SJSA1 (cell line): Measurements from ENCODE around the gene PARD3B. TPM values are rescaled to one million over a fixed set of nuclear protein-coding genes. Genes with fewer than 3 reads are reported as not detected.

Source experiments
- DNase-seq, 2 experiments: peaks; one replicate each; pipeline ENCODE4 v3.0.0-alpha.2; 2015 to 2020; ENCODE audit warnings: low spot score in 2 of 2, low read depth in 1 of 2
- H3K27ac ChIP-seq: fragments of 250-450 bp; sonication (Bioruptor Pico); 2 replicates; pipeline ENCODE4 v1.5.1; 2020; ENCODE audit warnings: mild to moderate bottlenecking, moderate library complexity
- H3K27me3 ChIP-seq: fragments of 250-450 bp; sonication (Bioruptor Pico); replicated peaks from 2 replicates; pipeline ENCODE4 v1.5.1; 2020; ENCODE audit warnings: mild to moderate bottlenecking, moderate library complexity
- H3K36me3 ChIP-seq: fragments of 250-450 bp; sonication (Bioruptor Pico); 2 replicates; pipeline ENCODE4 v1.5.1; 2020; ENCODE audit warnings: mild to moderate bottlenecking
- H3K4me1 ChIP-seq: fragments of 250-450 bp; sonication (Bioruptor Pico); replicated peaks from 2 replicates; pipeline ENCODE4 v1.6.1; 2021; ENCODE audit warnings: mild to moderate bottlenecking
- H3K4me3 ChIP-seq: fragments of 250-450 bp; sonication (Bioruptor Pico); 2 replicates; pipeline ENCODE4 v1.5.1; 2020; ENCODE audit warnings: mild to moderate bottlenecking
- H3K9me3 ChIP-seq: fragments of 250-450 bp; sonication (Bioruptor Pico); replicated peaks from 2 replicates; pipeline ENCODE4 v1.5.1; 2020; ENCODE audit warnings: mild to moderate bottlenecking
- total RNA-seq: library from RNA; depleted of rRNA; stranded (reverse); fragments of >200 nt; shearing (Covaris generic); gene quantifications from 2 replicates; pipeline ENCODE4 v1.2.3, GENCODE V29; 2014

PARD3B gene
- total RNA-seq, 1 experiment from 2014 or later = 10.6 TPM

- Histone ChIP-seq H3K27me3 (no peaks in the 10 kb centered on the region), H3K4me3 (no peak overlapping the region), H3K9me3 (no peaks in the 10 kb centered on the region), H3K27ac (no peak overlapping the region), H3K4me1 (peaks cover 6% of the 10 kb centered on the region; the same call in 1 of the 2 replicates), H3K36me3 (no peaks in the 10 kb centered on the region)
- DNase-seq = no peak
Measured at GRCh38 chr2:205323929-205324328, 778.7 kb downstream of the PARD3B start.

DNA sequence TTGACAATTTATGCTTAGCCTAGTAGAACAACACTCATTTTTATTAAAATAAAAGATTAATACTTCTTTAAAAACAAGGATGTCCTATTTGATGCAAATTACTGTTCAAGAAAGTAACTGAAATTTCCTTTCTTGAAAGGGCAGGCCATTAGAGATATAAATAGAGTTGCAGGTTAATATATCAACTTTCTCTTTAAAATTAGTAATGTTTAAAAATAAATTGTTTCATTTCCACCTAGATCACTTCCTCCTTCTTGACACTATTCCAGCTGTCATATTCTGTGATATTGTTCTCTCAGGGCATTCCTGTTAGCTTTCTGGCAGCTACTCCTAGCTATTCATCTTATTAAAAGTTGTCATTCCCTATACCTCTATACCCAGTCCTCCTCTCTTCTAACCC is 779.1 kb downstream of the PARD3B start:
- no peaks in the 10 kb centered on the region for H3K27me3 ChIP-seq
- H3K27ac ChIP-seq = no peak overlapping the region
- H3K4me3 ChIP-seq = no peak overlapping the region
- no peaks in the 10 kb centered on the region for H3K9me3 ChIP-seq
- peaks cover 6% of the 10 kb centered on the region; the same call in 1 of the 2 replicates for H3K4me1 ChIP-seq
- no peak for DNase-seq
- H3K36me3 ChIP-seq = no peaks in the 10 kb centered on the region

- Histone ChIP-seq H3K27me3 (no peaks in the 10 kb centered on the region), H3K36me3 (no peaks in the 10 kb centered on the region), H3K4me1 (peaks cover 8% of the 10 kb centered on the region), H3K4me3 (no peak overlapping the region), H3K9me3 (no peaks in the 10 kb centered on the region), H3K27ac (no peak overlapping the region)
- peak in 1 of 2 experiments; percentile 11 for DNase-seq
Measured at GRCh38 chr2:205333351-205333750, 788.1 kb downstream of the PARD3B start.

- Histone ChIP-seq H3K27me3 (no peaks in the 10 kb centered on the region), H3K4me1 (peaks cover 8% of the 10 kb centered on the region), H3K9me3 (no peaks in the 10 kb centered on the region), H3K36me3 (no peaks in the 10 kb centered on the region), H3K27ac (no peak overlapping the region), H3K4me3 (no peak overlapping the region)
- DNase-seq = no peak
Measured at GRCh38 chr2:205337274-205337673, 792.0 kb downstream of the PARD3B start.

DNA sequence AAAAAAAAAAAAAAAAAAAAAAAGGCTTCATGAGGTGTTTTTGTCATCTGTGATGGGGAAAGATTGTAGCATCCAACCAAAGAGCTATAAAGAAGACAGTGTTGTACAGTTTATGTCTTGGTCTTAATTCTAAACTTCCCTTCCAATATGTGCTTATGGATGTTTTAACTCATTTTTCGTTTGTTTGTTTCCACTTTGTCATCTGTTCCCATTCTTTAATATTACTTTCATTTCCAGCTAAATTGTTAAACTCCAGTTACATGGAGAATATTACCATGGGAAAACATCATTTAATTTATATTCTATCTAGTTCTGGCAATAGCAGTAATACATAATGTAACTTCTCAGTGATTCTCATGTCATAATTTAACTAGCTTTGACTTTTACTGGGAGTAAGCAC is 792.9 kb downstream of the PARD3B start:
- H3K4me3 ChIP-seq = no peak overlapping the region
- no peak for DNase-seq
- no peak overlapping the region for H3K27ac ChIP-seq
- H3K9me3 ChIP-seq = no peaks in the 10 kb centered on the region
- peaks cover 8% of the 10 kb centered on the region for H3K4me1 ChIP-seq
- H3K36me3 ChIP-seq = no peaks in the 10 kb centered on the region
- no peaks in the 10 kb centered on the region for H3K27me3 ChIP-seq

GRCh38 chr2:205343103-205343502 is 797.8 kb downstream of the PARD3B start:
- H3K27ac ChIP-seq = no peak overlapping the region
- no peak for DNase-seq
- H3K27me3 ChIP-seq = no peaks in the 10 kb centered on the region
- no peaks in the 10 kb centered on the region for H3K9me3 ChIP-seq
- H3K4me3 ChIP-seq = no peak overlapping the region
- H3K4me1 ChIP-seq = peaks cover 9% of the 10 kb centered on the region
- H3K36me3 ChIP-seq = no peaks in the 10 kb centered on the region

- no peaks in the 10 kb centered on the region for H3K27me3 ChIP-seq
- DNase-seq = peak in 1 of 2 experiments; percentile 38
- peaks cover 9% of the 10 kb centered on the region for H3K4me1 ChIP-seq
- no peaks in the 10 kb centered on the region for H3K9me3 ChIP-seq
- H3K36me3 ChIP-seq = no peaks in the 10 kb centered on the region
- no peak overlapping the region for H3K4me3 ChIP-seq
- no peak overlapping the region for H3K27ac ChIP-seq
Measured at GRCh38 chr2:205346649-205347048, 801.4 kb downstream of the PARD3B start.

GRCh38 chr2:205347899-205348298 is 802.6 kb downstream of the PARD3B start:
- no peak for DNase-seq
- no peaks in the 10 kb centered on the region for H3K9me3 ChIP-seq
- H3K27me3 ChIP-seq = no peaks in the 10 kb centered on the region
- no peak overlapping the region for H3K4me3 ChIP-seq
- H3K36me3 ChIP-seq = no peaks in the 10 kb centered on the region
- H3K27ac ChIP-seq = no peak overlapping the region
- peaks cover 9% of the 10 kb centered on the region for H3K4me1 ChIP-seq

GRCh38 chr2:205352094-205352493 is 806.8 kb downstream of the PARD3B start:
- Histone ChIP-seq H3K27me3 (no peaks in the 10 kb centered on the region), H3K4me1 (peaks cover under 1% of the 10 kb centered on the region), H3K36me3 (no peaks in the 10 kb centered on the region), H3K9me3 (no peaks in the 10 kb centered on the region), H3K4me3 (no peak overlapping the region), H3K27ac (no peak overlapping the region)
- no peak for DNase-seq

DNA sequence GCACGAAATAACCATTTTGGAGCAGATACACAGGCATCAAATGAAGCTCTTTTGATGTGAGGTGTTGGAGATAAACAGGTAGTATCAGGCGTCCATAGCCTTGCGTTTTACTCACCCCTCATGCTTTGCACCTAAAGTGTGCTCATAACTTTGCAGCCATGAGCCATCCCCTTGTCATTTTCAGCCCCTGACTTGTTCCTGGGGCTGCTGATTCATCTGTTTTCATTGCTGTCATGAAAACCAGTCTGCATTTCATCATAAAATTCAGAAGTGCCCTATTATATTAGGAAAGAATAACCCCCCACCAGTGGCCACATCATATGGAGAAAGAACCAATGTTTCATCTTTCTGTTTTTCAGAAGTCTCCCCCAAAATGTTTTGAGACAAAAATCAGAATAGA is 807.3 kb downstream of the PARD3B start:
- H3K27me3 ChIP-seq = no peaks in the 10 kb centered on the region
- H3K4me3 ChIP-seq = no peak overlapping the region
- DNase-seq = no peak
- H3K36me3 ChIP-seq = no peaks in the 10 kb centered on the region
- H3K4me1 ChIP-seq = peaks cover 4% of the 10 kb centered on the region
- H3K9me3 ChIP-seq = no peaks in the 10 kb centered on the region
- H3K27ac ChIP-seq = no peak overlapping the region

GRCh38 chr2:205357732-205358131 is 812.5 kb downstream of the PARD3B start:
- no peaks in the 10 kb centered on the region for H3K9me3 ChIP-seq
- no peak overlapping the region for H3K4me3 ChIP-seq
- H3K36me3 ChIP-seq = no peaks in the 10 kb centered on the region
- no peak for DNase-seq
- peak overlapping the region; percentile 69 for H3K27ac ChIP-seq
- no peaks in the 10 kb centered on the region for H3K27me3 ChIP-seq
- H3K4me1 ChIP-seq = peaks cover 23% of the 10 kb centered on the region

GRCh38 chr2:205358351-205358815 is 813.1 kb downstream of the PARD3B start:
- Histone ChIP-seq H3K36me3 (no peaks in the 10 kb centered on the region), H3K4me1 (peaks cover 23% of the 10 kb centered on the region), H3K27me3 (no peaks in the 10 kb centered on the region), H3K27ac (peak overlapping the region; percentile 69), H3K4me3 (no peak overlapping the region), H3K9me3 (no peaks in the 10 kb centered on the region)
- peak in 1 of 2 experiments; percentile 81 for DNase-seq

DNA sequence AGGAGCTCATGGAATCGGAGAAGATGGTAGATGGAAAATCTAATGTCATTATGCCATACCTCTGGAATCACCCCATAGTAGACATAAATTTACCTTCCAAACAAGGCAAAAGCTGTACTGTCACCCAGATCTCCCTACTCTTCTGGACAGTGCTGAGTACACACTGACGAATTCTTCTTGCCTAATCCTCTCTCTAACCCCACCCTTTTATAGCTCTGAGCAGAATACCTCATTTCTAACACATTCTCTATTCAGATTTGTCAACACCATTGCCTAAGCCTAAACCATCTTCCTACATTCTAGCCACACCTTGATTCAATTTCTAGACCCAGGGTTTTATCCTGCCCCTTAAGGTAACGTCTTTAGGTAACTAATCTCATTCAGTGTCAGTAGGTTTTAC is 816.0 kb downstream of the PARD3B start:
- no peak overlapping the region for H3K27ac ChIP-seq
- no peak overlapping the region for H3K4me3 ChIP-seq
- H3K27me3 ChIP-seq = no peaks in the 10 kb centered on the region
- no peaks in the 10 kb centered on the region for H3K36me3 ChIP-seq
- peaks cover 25% of the 10 kb centered on the region for H3K4me1 ChIP-seq
- DNase-seq = no peak
- H3K9me3 ChIP-seq = no peaks in the 10 kb centered on the region

GRCh38 chr2:205361970-205362369 is 816.7 kb downstream of the PARD3B start:
- Histone ChIP-seq H3K9me3 (no peaks in the 10 kb centered on the region), H3K4me1 (peaks cover 32% of the 10 kb centered on the region), H3K27me3 (no peaks in the 10 kb centered on the region), H3K4me3 (no peak overlapping the region), H3K36me3 (no peaks in the 10 kb centered on the region), H3K27ac (no peak overlapping the region)
- no peak for DNase-seq

- Histone ChIP-seq H3K4me1 (peaks cover 25% of the 10 kb centered on the region), H3K27me3 (no peaks in the 10 kb centered on the region), H3K36me3 (no peaks in the 10 kb centered on the region), H3K4me3 (no peak overlapping the region), H3K27ac (no peak overlapping the region), H3K9me3 (no peaks in the 10 kb centered on the region)
- no peak for DNase-seq
Measured at GRCh38 chr2:205364261-205364660, 819.0 kb downstream of the PARD3B start.
